ENCODE measurements around the gene NUP62.

Gene NUP62

GRCh38 chr19:49904136-49904535, 25.2 kb downstream of the NUP62 start:
- no peak for DNase-seq (ENCODE audit: low read depth)

GRCh38 chr19:49896863-49897621, 32.3 kb downstream of the NUP62 start, which contains the start of gene IL4I1:
Gene IL4I1 (minus strand): TSS chr19:49896887. CDS start chr19:49896160, 727 bp downstream.
- DNase-seq (ENCODE audit: low read depth), result no peak

- no peak for DNase-seq (ENCODE audit: low read depth)
These were observed 33.6 kb downstream of the NUP62 start for GRCh38 chr19:49895566-49896297.

GRCh38 chr19:49894879-49895565, 34.3 kb downstream of the NUP62 start:
- no peak for DNase-seq (ENCODE audit: low read depth)

GRCh38 chr19:49894011-49894664, 35.2 kb downstream of the NUP62 start:
- DNase-seq (ENCODE audit: low read depth), result no peak

- no peak for DNase-seq (ENCODE audit: low read depth)
These were observed 36.6 kb downstream of the NUP62 start for GRCh38 chr19:49892716-49893115.

GRCh38 chr19:49891393-49891792, 37.9 kb downstream of the NUP62 start:
- no peak for DNase-seq (ENCODE audit: low read depth)

- no peak for DNase-seq (ENCODE audit: low read depth)
These were observed 38.7 kb downstream of the NUP62 start for GRCh38 chr19:49890349-49891311.

- DNase-seq (ENCODE audit: low read depth), result no peak
These were observed 39.5 kb downstream of the NUP62 start for GRCh38 chr19:49889687-49890348.

GRCh38 chr19:49889038-49889686, 40.1 kb downstream of the NUP62 start:
- no peak for DNase-seq (ENCODE audit: low read depth)

- no peak for DNase-seq (ENCODE audit: low read depth)
These were observed 40.8 kb downstream of the NUP62 start for GRCh38 chr19:49888510-49888824.

GRCh38 chr19:49887665-49888509, 41.4 kb downstream of the NUP62 start:
- no peak for DNase-seq (ENCODE audit: low read depth)

GRCh38 chr19:49887037-49887664, 42.2 kb downstream of the NUP62 start:
- DNase-seq (ENCODE audit: low read depth), result no peak

- no peak for DNase-seq (ENCODE audit: low read depth)
These were observed 44.5 kb downstream of the NUP62 start for GRCh38 chr19:49884760-49885159.

- no peak for DNase-seq (ENCODE audit: low read depth)
These were observed 45.2 kb downstream of the NUP62 start for GRCh38 chr19:49884109-49884508.

GRCh38 chr19:49883094-49883493, 46.2 kb downstream of the NUP62 start:
- DNase-seq (ENCODE audit: low read depth), result no peak

- DNase-seq (ENCODE audit: low read depth), result no peak
These were observed 46.7 kb downstream of the NUP62 start for GRCh38 chr19:49882643-49883042.

- no peak for DNase-seq (ENCODE audit: low read depth)
These were observed 47.5 kb downstream of the NUP62 start for GRCh38 chr19:49881672-49882394.
